Ectodermal cell (in vitro differentiated cells): ENCODE data around the gene PSMC2.

Source experiments
- H3K27ac ChIP-seq: 2 replicates; pipeline ENCODE4 v1.7.0; 2013; ENCODE audit warnings: mild to moderate bottlenecking, low read depth, low read length; ENCODE audit not compliant: insufficient read depth, poor library complexity, severe bottlenecking
- H3K27me3 ChIP-seq: 2 replicates; pipeline ENCODE4 v1.7.0; 2013; ENCODE audit warnings: mild to moderate bottlenecking, low read length; ENCODE audit not compliant: insufficient read depth, control insufficient read depth, poor library complexity, severe bottlenecking
- H3K36me3 ChIP-seq: one replicate; pipeline ENCODE4 v1.7.0; 2013; ENCODE audit warnings: low read length; ENCODE audit not compliant: control insufficient read depth, insufficient read depth
- H3K4me1 ChIP-seq: one replicate; pipeline ENCODE4 v1.7.0; 2013; ENCODE audit warnings: low read length; ENCODE audit not compliant: control insufficient read depth, insufficient read depth
- H3K4me3 ChIP-seq: 2 replicates; pipeline ENCODE4 v1.7.0; 2013; ENCODE audit warnings: low read depth, low read length, control low read depth; ENCODE audit not compliant: insufficient read depth
- H3K9me3 ChIP-seq: 2 replicates; pipeline ENCODE4 v1.7.0; 2013; ENCODE audit warnings: mild to moderate bottlenecking, low read length, moderate library complexity; ENCODE audit not compliant: control insufficient read depth
- WGBS, 2 experiments: methylation state at CpG; one replicate each; pipeline ENCODE4 v1.1.7; 2013; ENCODE audit warnings: missing lambda C conversion rate in 2 of 2; 5-methylcytosine and 5-hydroxymethylcytosine counted together

PSMC2 gene

GRCh38 chr7:103373866-103374643 lies 26.6 kb downstream of the PSMC2 start:
- H3K4me1 ChIP-seq, result no peaks in the 10 kb centered on the region
- 73 to 90% methylated on average over 5 to 6 of the region's 6 CpGs for WGBS, 2 experiments
- no peaks in the 10 kb centered on the region for H3K9me3 ChIP-seq
- H3K27ac ChIP-seq, result no peak overlapping the region
- no peaks in the 10 kb centered on the region for H3K27me3 ChIP-seq
- H3K4me3 ChIP-seq, result no peak overlapping the region
- peaks cover 4% of the 10 kb centered on the region for H3K36me3 ChIP-seq

DNA sequence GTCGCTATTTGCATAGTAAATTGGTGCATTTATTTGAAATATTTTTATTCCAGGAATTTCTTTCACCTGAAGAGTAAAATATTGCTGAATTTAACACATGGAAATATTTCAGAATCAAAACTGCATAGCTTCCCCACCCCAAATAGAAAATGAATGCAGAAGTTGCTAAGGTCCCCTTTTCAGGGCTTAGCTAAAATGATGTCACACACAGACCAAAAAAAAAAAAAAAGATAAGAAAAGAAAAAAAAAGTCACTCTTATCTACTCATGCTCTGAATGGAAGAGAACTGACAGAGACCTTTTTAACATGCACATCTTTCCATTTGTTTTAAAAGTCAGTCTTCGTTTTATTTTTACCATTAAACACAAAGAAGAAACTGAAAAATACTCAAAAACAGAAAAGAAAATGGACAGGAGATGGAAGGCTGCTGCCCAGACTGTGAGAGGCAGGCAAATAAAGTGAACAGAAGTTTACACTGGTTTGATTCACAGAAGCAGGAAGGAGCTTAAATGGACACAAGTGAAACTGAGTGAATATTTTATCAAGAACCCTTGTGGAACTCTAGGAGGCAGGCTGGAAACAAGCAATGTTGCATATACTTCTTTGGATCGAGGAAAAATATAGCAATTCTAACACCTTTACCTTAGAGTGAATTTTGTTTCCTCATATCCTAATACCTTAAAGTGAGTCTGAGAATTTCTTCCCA lies 32.0 kb downstream of the PSMC2 start:
- no peaks in the 10 kb centered on the region for H3K27me3 ChIP-seq
- WGBS, 2 experiments, result 82 to 91% methylated on average over 2 of the region's 3 CpGs
- H3K9me3 ChIP-seq, result no peaks in the 10 kb centered on the region
- no peak overlapping the region for H3K4me3 ChIP-seq
- no peaks in the 10 kb centered on the region for H3K4me1 ChIP-seq
- H3K27ac ChIP-seq, result no peak overlapping the region
- no peaks in the 10 kb centered on the region for H3K36me3 ChIP-seq

GRCh38 chr7:103380395-103381191 lies 33.1 kb downstream of the PSMC2 start:
- no peaks in the 10 kb centered on the region for H3K36me3 ChIP-seq
- H3K4me3 ChIP-seq, result no peak overlapping the region
- H3K27me3 ChIP-seq, result no peaks in the 10 kb centered on the region
- H3K4me1 ChIP-seq, result no peaks in the 10 kb centered on the region
- H3K9me3 ChIP-seq, result no peaks in the 10 kb centered on the region
- no peak overlapping the region for H3K27ac ChIP-seq
- WGBS, 2 experiments, result 86 to 89% methylated on average over 4 to 5 of the region's 5 CpGs

DNA sequence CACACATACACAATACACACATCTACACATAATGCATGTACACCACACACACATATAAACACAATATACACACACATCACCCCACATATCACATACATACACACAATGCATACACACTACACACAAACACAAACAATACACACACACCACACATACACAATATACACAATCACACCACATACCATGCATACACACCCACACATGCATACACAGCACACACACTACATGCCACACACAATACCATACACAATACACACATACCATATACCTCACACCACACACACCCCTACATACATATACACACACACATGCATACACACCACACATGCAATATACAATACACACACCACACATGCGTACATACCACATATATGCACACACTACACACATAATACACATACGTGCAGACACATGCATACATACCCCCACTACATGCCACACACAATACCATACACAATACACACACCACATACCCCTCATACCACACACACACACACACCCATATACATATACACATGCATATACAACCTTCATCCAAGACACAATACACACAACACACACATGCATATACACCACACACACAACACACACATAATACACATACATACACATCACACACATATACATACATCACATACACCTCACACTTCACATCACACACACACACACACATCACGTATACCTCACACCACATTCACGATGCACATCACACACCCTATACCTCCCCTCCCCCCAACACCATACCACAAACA lies 34.0 kb downstream of the PSMC2 start:
- 91% methylated on average over 4 of the region's 4 CpGs for WGBS, 2 experiments
- Histone ChIP-seq H3K4me1 (no peaks in the 10 kb centered on the region), H3K27ac (no peak overlapping the region), H3K4me3 (no peak overlapping the region), H3K36me3 (no peaks in the 10 kb centered on the region), H3K9me3 (no peaks in the 10 kb centered on the region), H3K27me3 (no peaks in the 10 kb centered on the region)

DNA sequence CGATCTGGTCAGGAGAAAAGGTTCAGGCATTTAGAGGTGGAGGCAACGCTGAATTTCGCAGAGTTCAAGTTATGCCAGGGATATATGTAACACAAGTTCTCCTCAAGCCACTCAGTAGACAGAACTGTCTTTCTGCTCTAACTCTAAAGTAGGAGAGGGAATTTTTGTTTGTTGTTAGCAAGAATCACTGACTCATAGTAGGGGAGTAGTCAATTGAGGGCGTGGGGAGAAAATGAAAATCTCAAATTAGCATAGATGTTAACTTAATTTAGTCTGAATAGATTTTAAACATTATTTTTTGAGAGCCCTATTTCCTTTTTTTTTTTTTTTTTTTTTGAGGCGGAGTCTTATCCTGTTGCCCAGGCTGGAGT lies 34.6 kb downstream of the PSMC2 start:
- no peak overlapping the region for H3K27ac ChIP-seq
- H3K4me1 ChIP-seq, result no peaks in the 10 kb centered on the region
- H3K36me3 ChIP-seq, result no peaks in the 10 kb centered on the region
- WGBS, 2 experiments, result 95 to 98% methylated on average over 3 to 5 of the region's 5 CpGs
- no peak overlapping the region for H3K4me3 ChIP-seq
- no peaks in the 10 kb centered on the region for H3K9me3 ChIP-seq
- H3K27me3 ChIP-seq, result no peaks in the 10 kb centered on the region

DNA sequence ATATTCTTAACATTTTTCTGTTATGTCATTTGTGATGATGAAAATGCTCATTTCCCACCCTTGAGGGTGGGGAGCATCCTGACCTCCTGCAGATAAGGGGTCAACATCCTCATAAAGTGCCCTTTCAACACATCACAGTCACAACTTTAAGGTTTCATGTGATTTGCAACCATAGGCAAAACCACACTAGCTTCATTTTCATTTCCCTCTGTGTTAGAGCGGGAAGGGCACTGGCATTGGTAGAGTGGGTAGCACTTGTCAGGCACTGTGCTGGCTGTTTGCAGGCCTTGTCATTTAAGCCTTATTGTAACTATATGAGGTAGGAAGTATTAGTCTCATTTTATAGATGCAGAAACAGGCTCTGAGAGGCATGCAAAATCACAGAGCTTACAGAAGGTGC lies 39.8 kb downstream of the PSMC2 start:
- H3K4me1 ChIP-seq, result no peaks in the 10 kb centered on the region

DNA sequence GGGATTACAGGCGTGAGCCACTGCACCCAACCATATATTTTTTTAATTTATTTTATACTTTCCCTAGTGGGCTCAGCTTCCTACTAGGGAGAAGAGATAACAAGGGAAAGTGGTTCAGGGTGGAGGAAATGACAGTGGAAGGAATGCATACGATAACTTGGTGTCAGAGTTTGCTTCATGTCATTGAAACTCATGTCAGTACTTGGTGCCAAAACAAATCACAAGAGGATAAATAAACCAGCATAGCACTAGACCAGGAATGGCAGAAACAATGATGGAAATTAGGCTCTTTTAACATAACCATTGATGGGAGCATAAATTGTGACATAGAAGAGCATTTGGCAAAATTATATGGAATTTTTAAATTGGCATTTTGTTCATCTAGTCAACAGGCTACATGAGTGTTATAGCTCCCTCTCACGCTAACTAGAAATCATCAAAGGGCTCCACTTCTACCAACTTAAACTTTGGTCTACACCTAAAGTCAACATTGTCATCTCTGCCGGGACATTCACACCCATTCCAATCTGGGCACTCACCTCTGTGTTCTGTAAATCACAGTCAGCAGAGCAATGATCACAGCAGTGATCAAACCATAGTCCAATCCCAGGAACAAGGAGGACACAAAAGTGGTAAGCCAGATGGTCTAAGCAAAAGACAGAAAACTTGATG lies 41.2 kb downstream of the PSMC2 start:
- WGBS, 2 experiments, result 93 to 94% methylated on average over 3 to 4 of the region's 4 CpGs
- H3K27ac ChIP-seq, result no peak overlapping the region
- no peak overlapping the region for H3K4me3 ChIP-seq

More for the DNA sequence above, 39.8 kb downstream of the PSMC2 start:
- Histone ChIP-seq H3K9me3 (no peaks in the 10 kb centered on the region), H3K4me3 (no peak overlapping the region), H3K27me3 (no peaks in the 10 kb centered on the region), H3K36me3 (no peaks in the 10 kb centered on the region), H3K27ac (no peak overlapping the region)
- 83 to 88% methylated on average over 1 of the region's 1 CpG for WGBS, 2 experiments

GRCh38 chr7:103389263-103389662 lies 41.8 kb downstream of the PSMC2 start:
- Histone ChIP-seq H3K27ac (no peak overlapping the region), H3K9me3 (no peaks in the 10 kb centered on the region), H3K36me3 (no peaks in the 10 kb centered on the region), H3K4me1 (no peaks in the 10 kb centered on the region), H3K4me3 (no peak overlapping the region), H3K27me3 (no peaks in the 10 kb centered on the region)
- WGBS, 2 experiments, result 93 to 97% methylated on average over 3 of the region's 3 CpGs

More for the DNA sequence above, 41.2 kb downstream of the PSMC2 start:
- Histone ChIP-seq H3K4me1 (no peaks in the 10 kb centered on the region), H3K27me3 (no peaks in the 10 kb centered on the region), H3K36me3 (no peaks in the 10 kb centered on the region), H3K9me3 (no peaks in the 10 kb centered on the region)

GRCh38 chr7:103391150-103391549 lies 43.7 kb downstream of the PSMC2 start:
- WGBS, 2 experiments, result 93 to 94% methylated on average over 5 of the region's 5 CpGs
- Histone ChIP-seq H3K9me3 (no peaks in the 10 kb centered on the region), H3K4me3 (no peak overlapping the region), H3K36me3 (no peaks in the 10 kb centered on the region), H3K4me1 (no peaks in the 10 kb centered on the region), H3K27me3 (no peaks in the 10 kb centered on the region), H3K27ac (no peak overlapping the region)
